ENCODE measurements around the gene GPR37L1. TPM values are rescaled to one million over a fixed set of nuclear protein-coding genes. Genes with fewer than 3 reads are reported as not detected.

The GPR37L1 gene
- total and polyA plus RNA-seq, 2 of the 4 experiments (the other 2 are of a cell fraction): 0.02 TPM; not detected in 1

DNA sequence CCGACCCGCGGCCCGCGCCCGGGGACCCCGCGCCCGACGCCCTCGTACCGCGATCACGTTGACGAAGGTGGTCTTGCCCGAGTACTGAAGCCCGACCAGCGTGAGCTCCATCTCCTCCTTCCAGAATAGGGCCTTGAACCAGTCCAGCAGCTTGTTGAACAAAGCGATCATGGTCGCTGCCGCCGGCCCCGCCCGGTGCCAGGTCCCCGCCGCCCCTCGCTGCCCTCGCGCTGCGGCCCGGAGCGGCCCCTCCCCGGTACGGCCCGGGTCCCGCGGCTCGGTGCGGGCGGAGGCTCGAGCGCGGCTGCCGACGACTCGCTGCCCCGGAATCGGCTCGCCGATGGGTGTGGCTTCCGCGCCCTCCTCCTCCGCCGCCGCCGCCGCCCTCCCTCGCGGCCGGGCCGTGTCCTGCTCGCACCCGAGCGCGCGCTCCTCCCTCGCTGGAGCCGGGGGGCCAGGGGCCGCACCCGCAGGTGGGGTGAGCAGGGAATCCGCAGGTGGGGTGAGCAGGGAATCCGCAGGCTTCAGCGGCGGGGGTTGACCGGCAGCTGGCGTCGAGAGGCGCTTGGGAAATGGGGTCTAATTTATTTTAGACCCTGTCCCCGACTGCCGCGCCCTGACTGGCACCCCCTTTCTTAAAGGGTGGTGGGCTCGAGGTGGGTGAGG, 21.8 kb downstream of the GPR37L1 start, which contains the start of gene ARL8A:
Gene ARL8A (minus strand): TSS at position 336 of the 666 bp plus-strand sequence. CDS start 165 bp downstream, at position 171.
- Histone ChIP-seq H3K4ac (ENCODE audit: low read depth, low read length) (peak within 1 kb of the TSS; percentile 82), H4K8ac (ENCODE audit: low read depth in 2 of 2, low read length in 2 of 2) (peak within 1 kb of the TSS; percentile 84 to 87), H2BK15ac (ENCODE audit: low read depth, low read length) (peak within 1 kb of the TSS; percentile 8; the same call in 1 of the 3 replicates), H3K9ac (ENCODE audit: low read depth, low read length) (peak within 1 kb of the TSS; percentile 99), H2BK120ac (ENCODE audit: low read depth, low read length) (peak within 1 kb of the TSS; percentile 20; the same call in 1 of the 2 replicates), H4K20me1 (ENCODE audit: insufficient read depth, low read length) (peaks cover 41% of the 10 kb centered on the region), H2AFZ (replicated peaks; ENCODE audit: low read length, poor library complexity) (peak within 1 kb of the TSS; percentile 98), H2AK5ac (ENCODE audit: low read depth, low read length) (peak within 1 kb of the TSS; percentile 51), H2BK20ac (ENCODE audit: low read depth, low read length) (no peak within 1 kb of the TSS), H3K4me1 (ENCODE audit: control insufficient read depth, insufficient read depth, low read length) (peaks cover 4% of the 10 kb centered on the region), H3K14ac (replicated peaks; ENCODE audit: low read depth, low read length) (peak within 1 kb of the TSS; percentile 88), H2BK5ac (ENCODE audit: low read depth, low read length, poor library complexity, severe bottlenecking) (peak within 1 kb of the TSS; percentile 54), H3K18ac (ENCODE audit: low read depth, low read length) (peak within 1 kb of the TSS; percentile 89), H3K27me3 (ENCODE audit: control insufficient read depth, insufficient read depth, low read length) (peaks cover 6% of the 10 kb centered on the region; the same call in 1 of the 2 replicates), H3K9me1 (ENCODE audit: insufficient read depth, low read length) (peaks cover 10% of the 10 kb centered on the region; the same call in 1 of the 2 replicates), H4K5ac (ENCODE audit: low read depth, low read length) (peak within 1 kb of the TSS; percentile 72), H3K23ac (ENCODE audit: low read depth, low read length) (peak within 1 kb of the TSS; percentile 68), H3K36me3 (ENCODE audit: control insufficient read depth, insufficient read depth, low read length) (peaks cover 2% of the 10 kb centered on the region; the same call in 1 of the 2 replicates), H3K56ac (ENCODE audit: extremely low read depth, insufficient read depth, low read length) (peak within 1 kb of the TSS; percentile 54), H3K27ac (ENCODE audit: insufficient read depth, low read length) (peak within 1 kb of the TSS; percentile 92), H3K4me2 (ENCODE audit: low read depth, low read length) (peak within 1 kb of the TSS; percentile 98), H3K4me3 (ENCODE audit: insufficient read depth, low read depth, low read length) (peak within 1 kb of the TSS; percentile 99), H3K9me3 (ENCODE audit: control insufficient read depth, insufficient read depth, low read length) (no peaks in the 10 kb centered on the region), H2AK9ac (replicated peaks; ENCODE audit: low read depth, low read length, poor library complexity) (peak within 1 kb of the TSS; percentile 100), H3K79me1 (ENCODE audit: low read depth in 1 of 2, low read length in 2 of 2) (peaks cover 25 to 49% of the 10 kb centered on the region in 2 experiments), H4K91ac (ENCODE audit: insufficient read depth, low read depth, low read length) (peak within 1 kb of the TSS; percentile 51)
- intact Hi-C loops (cut with micrococcal nuclease) (no loop called here), in situ Hi-C loops (cut with MboI; ENCODE audit: low sequenced_read_pairs) (loop anchor here (25.0 kb wide), 1 partner anchor 607 kb away; the partner anchor contains the start of gene NAV1), dilution Hi-C loops (cut with HindIII; ENCODE audit: low sequenced_read_pairs, unreplicated experiment) (no loop called here)
- ChIA-PET POLR2A (ENCODE audit: unreplicated experiment) (no interaction called here), CTCF (no interaction called here)
- ATAC-seq (ENCODE audit: low read depth): peak; percentile 84
- WGBS, 2 experiments (ENCODE audit: extremely low coverage in 2 of 2, insufficient read length in 1 of 2): 0% methylated on average over 20 of the region's 82 CpGs; no CpG with 5 or more reads in 1 of the 2 experiments
- TF ChIP-seq NFE2L2 (IDR thresholded peaks at IDR 0.05; ENCODE audit: low read depth, low read length): no peak
- TF ChIP-seq MXI1 (IDR thresholded peaks at IDR 0.05; ENCODE audit: borderline replicate concordance, low read depth, low read length): 0 out of 2 replicates have a peak, but pooled peaks have one; percentile 6
- peak; percentile 10 for DNase-seq
- BruUV-seq (replicated peaks): no TSS peak

Data from IMR-90 (cell line).